SU-DHL-6 (cell line): ENCODE results near the gene TENT4A.

Experiments used
- H2AFZ ChIP-seq: fragments of 200-600 bp; sonication (generic); 2 replicates; pipeline ENCODE4 v1.6.1; 2014; ENCODE audit warnings: low read depth, mild to moderate bottlenecking, moderate library complexity, mixed read lengths, antibody characterized with exemption, low read length; ENCODE audit not compliant: severe bottlenecking
- H3F3A ChIP-seq: fragments of 200-600 bp; shearing (Covaris generic); 2 replicates; pipeline ENCODE4 v1.6.0; 2016; ENCODE audit warnings: antibody characterized with exemption, mild to moderate bottlenecking; ENCODE audit not compliant: insufficient read depth
- H3K27ac ChIP-seq: fragments of 200-600 bp; sonication (generic); 2 replicates; pipeline ENCODE4 v1.5.1; 2016; ENCODE audit warnings: low read depth, mild to moderate bottlenecking, low read length, moderate library complexity, mixed read lengths
- H3K27me3 ChIP-seq: fragments of 200-600 bp; sonication (generic), shearing (Covaris generic); 2 replicates; pipeline ENCODE4 v1.6.0; 2014; ENCODE audit warnings: mild to moderate bottlenecking, low read length
- H3K36me3 ChIP-seq: fragments of 200-600 bp; sonication (generic); 2 replicates; pipeline ENCODE4 v1.6.1; 2014; ENCODE audit warnings: mild to moderate bottlenecking, low read length, mixed read lengths
- H3K4me2 ChIP-seq: fragments of 300-600, 200-600 bp; shearing (Covaris generic), sonication (generic); 2 replicates; pipeline ENCODE4 v1.6.0; 2014; ENCODE audit warnings: low read length, low read depth, mild to moderate bottlenecking; ENCODE audit not compliant: poor library complexity, severe bottlenecking
- H3K4me3 ChIP-seq: fragments of 200-600 bp; sonication (generic); 2 replicates; pipeline ENCODE4 v1.5.1; 2014; ENCODE audit warnings: antibody characterized with exemption, low read length, mild to moderate bottlenecking, mixed read lengths; ENCODE audit not compliant: insufficient read depth, poor library complexity, severe bottlenecking
- H3K79me2 ChIP-seq: fragments of 200-600 bp; sonication (generic); 2 replicates; pipeline ENCODE4 v1.6.1; 2014; ENCODE audit warnings: mild to moderate bottlenecking, low read length, moderate library complexity; ENCODE audit not compliant: insufficient read depth
- H3K9ac ChIP-seq: fragments of 200-600 bp; sonication (generic); 2 replicates; pipeline ENCODE4 v1.7.0; 2014; ENCODE audit warnings: mild to moderate bottlenecking, low read length
- H3K9me2 ChIP-seq: fragments of 200-600 bp; sonication (generic); replicated peaks from 2 replicates; pipeline ENCODE4 v1.6.1; 2014; ENCODE audit warnings: low read length; ENCODE audit not compliant: insufficient read depth
- H3K9me3 ChIP-seq: fragments of 200-600 bp; sonication (generic); 2 replicates; pipeline ENCODE4 v1.6.1; 2014; ENCODE audit warnings: low read length, mixed read lengths; ENCODE audit not compliant: insufficient read depth
- H4K20me1 ChIP-seq: fragments of 200-600 bp; sonication (generic); 2 replicates; pipeline ENCODE4 v1.6.1; 2014; ENCODE audit warnings: low read depth, mild to moderate bottlenecking, antibody characterized with exemption, low read length, moderate library complexity, mixed read lengths
- EZH2phosphoT487 ChIP-seq: fragments of 200-600 bp; sonication (generic), shearing (Covaris generic); conservative IDR thresholded peaks from 2 replicates; pipeline ENCODE4 v1.6.1; 2018; ENCODE audit warnings: mild to moderate bottlenecking, antibody characterized with exemption, low read length, moderate library complexity, mixed read lengths
- TF ChIP-seq, protein P1 (sequence below): fragments of 200-600 bp; sonication (generic); IDR thresholded peaks from one replicate; pipeline ENCODE4 v1.5.1; 2017; ENCODE audit warnings: antibody characterized with exemption, mild to moderate bottlenecking, low read length, moderate library complexity; ENCODE audit not compliant: insufficient read depth, poor library complexity, severe bottlenecking

Gene TENT4A

GRCh38 chr5:6675784-6676491 is 37.3 kb upstream of the TENT4A start:
- Histone ChIP-seq H3K9ac (no peak overlapping the region), H3K27ac (no peak overlapping the region), H3K4me2 (no peak overlapping the region), H3K36me3 (no peaks in the 10 kb centered on the region), H3K9me3 (no peaks in the 10 kb centered on the region), H4K20me1 (no peaks in the 10 kb centered on the region), H2AFZ (no peak overlapping the region), H3K4me3 (no peak overlapping the region), H3K9me2 (no peaks in the 10 kb centered on the region), H3K27me3 (no peaks in the 10 kb centered on the region), H3F3A (no peaks in the 10 kb centered on the region), H3K79me2 (no peaks in the 10 kb centered on the region)
- TF ChIP-seq, protein P1, sequence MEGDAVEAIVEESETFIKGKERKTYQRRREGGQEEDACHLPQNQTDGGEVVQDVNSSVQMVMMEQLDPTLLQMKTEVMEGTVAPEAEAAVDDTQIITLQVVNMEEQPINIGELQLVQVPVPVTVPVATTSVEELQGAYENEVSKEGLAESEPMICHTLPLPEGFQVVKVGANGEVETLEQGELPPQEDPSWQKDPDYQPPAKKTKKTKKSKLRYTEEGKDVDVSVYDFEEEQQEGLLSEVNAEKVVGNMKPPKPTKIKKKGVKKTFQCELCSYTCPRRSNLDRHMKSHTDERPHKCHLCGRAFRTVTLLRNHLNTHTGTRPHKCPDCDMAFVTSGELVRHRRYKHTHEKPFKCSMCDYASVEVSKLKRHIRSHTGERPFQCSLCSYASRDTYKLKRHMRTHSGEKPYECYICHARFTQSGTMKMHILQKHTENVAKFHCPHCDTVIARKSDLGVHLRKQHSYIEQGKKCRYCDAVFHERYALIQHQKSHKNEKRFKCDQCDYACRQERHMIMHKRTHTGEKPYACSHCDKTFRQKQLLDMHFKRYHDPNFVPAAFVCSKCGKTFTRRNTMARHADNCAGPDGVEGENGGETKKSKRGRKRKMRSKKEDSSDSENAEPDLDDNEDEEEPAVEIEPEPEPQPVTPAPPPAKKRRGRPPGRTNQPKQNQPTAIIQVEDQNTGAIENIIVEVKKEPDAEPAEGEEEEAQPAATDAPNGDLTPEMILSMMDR = no peak
- no peak for TF ChIP-seq EZH2phosphoT487

DNA sequence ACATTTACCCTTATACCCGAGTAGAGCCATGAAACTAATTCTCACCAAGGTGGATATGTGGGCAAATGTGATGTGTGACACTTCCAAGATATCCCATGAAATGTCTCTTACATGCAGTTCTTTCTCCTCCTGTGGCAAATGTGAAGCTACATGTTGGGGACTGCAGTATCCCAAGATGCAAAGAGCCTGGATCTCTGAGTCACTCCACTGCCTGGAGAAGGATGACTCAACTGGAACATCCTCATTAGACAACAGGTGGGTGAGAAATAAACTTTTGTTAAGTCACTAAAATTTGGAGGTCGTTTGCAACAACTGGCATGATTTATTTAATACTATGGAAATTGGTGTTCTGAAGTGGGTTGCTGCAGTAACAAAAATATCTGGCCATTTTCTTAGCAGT is 36.5 kb upstream of the TENT4A start:
- Histone ChIP-seq H3K27ac (no peak overlapping the region), H3K9ac (no peak overlapping the region), H4K20me1 (no peaks in the 10 kb centered on the region), H3K36me3 (no peaks in the 10 kb centered on the region), H2AFZ (no peak overlapping the region), H3K9me2 (no peaks in the 10 kb centered on the region), H3K4me3 (no peak overlapping the region), H3K4me2 (no peak overlapping the region), H3K27me3 (no peaks in the 10 kb centered on the region), H3K9me3 (no peaks in the 10 kb centered on the region), H3K79me2 (no peaks in the 10 kb centered on the region), H3F3A (no peaks in the 10 kb centered on the region)
- TF ChIP-seq, protein P1 = no peak
- TF ChIP-seq EZH2phosphoT487 = no peak

GRCh38 chr5:6678385-6678784 is 34.8 kb upstream of the TENT4A start:
- Histone ChIP-seq H3K79me2 (no peaks in the 10 kb centered on the region), H3K36me3 (no peaks in the 10 kb centered on the region), H3K9me3 (no peaks in the 10 kb centered on the region), H3F3A (no peaks in the 10 kb centered on the region), H3K9me2 (no peaks in the 10 kb centered on the region), H3K4me2 (no peak overlapping the region), H4K20me1 (no peaks in the 10 kb centered on the region), H3K27me3 (no peaks in the 10 kb centered on the region), H3K9ac (no peak overlapping the region), H3K27ac (no peak overlapping the region), H2AFZ (no peak overlapping the region), H3K4me3 (no peak overlapping the region)
- TF ChIP-seq, protein P1 = no peak
- TF ChIP-seq EZH2phosphoT487 = no peak

GRCh38 chr5:6680922-6681321 is 32.3 kb upstream of the TENT4A start:
- Histone ChIP-seq H3K4me3 (no peak overlapping the region), H3K36me3 (no peaks in the 10 kb centered on the region), H3K4me2 (no peak overlapping the region), H3K79me2 (no peaks in the 10 kb centered on the region), H3K9ac (no peak overlapping the region), H3K9me3 (no peaks in the 10 kb centered on the region), H3K9me2 (no peaks in the 10 kb centered on the region), H3K27ac (no peak overlapping the region), H3K27me3 (no peaks in the 10 kb centered on the region), H4K20me1 (no peaks in the 10 kb centered on the region), H2AFZ (no peak overlapping the region), H3F3A (no peaks in the 10 kb centered on the region)
- TF ChIP-seq, protein P1 = no peak
- TF ChIP-seq EZH2phosphoT487 = no peak
